BLaER1 treated with 17β-estradiol and CSF1 and Interleukin-3, amounts not matched to agents 10 nM and 100 nM (cell line): ENCODE measurements around the gene GRM8.
"Not testable (repeated sequence)": the region's sequence is repeated elsewhere in the genome, so short reads cannot be mapped to it uniquely, and the experiment has no call there.

Experiments used
- H3K27ac ChIP-seq, 11 experiments: shearing (Covaris generic); formaldehyde crosslinking; 2 replicates each; pipeline ENCODE4 v1.8.1; 2022
- H3K27me3 ChIP-seq, 11 experiments: shearing (Covaris generic); formaldehyde crosslinking; 2 replicates each; pipeline ENCODE4 v1.8.1; 2022
- H3K36me3 ChIP-seq, 11 experiments: shearing (Covaris generic); formaldehyde crosslinking; 2 replicates each; pipeline ENCODE4 v1.8.1; 2022
- H3K4me1 ChIP-seq, 10 experiments: shearing (Covaris generic); formaldehyde crosslinking; 2 replicates each; pipeline ENCODE4 v1.8.1; 2022
- H3K4me2 ChIP-seq, 11 experiments: shearing (Covaris generic); formaldehyde crosslinking; 2 replicates each; pipeline ENCODE4 v1.8.1; 2022
- H3K4me3 ChIP-seq, 10 experiments: shearing (Covaris generic); formaldehyde crosslinking; 2 replicates each; pipeline ENCODE4 v1.8.1; 2022
- H3K9ac ChIP-seq, 11 experiments: shearing (Covaris generic); formaldehyde crosslinking; 2 replicates each; pipeline ENCODE4 v1.8.1; 2022
- H3K9me3 ChIP-seq, 11 experiments: shearing (Covaris generic); formaldehyde crosslinking; replicated peaks in 1 of 11; 2 replicates each; pipeline ENCODE4 v1.8.1; 2022
- H4K20me1 ChIP-seq, 11 experiments: shearing (Covaris generic); formaldehyde crosslinking; 2 replicates each; pipeline ENCODE4 v1.8.1; 2022
- Cebpa-rat ChIP-seq, 11 experiments: shearing (Covaris generic); IDR thresholded peaks; 2 replicates each; pipeline ENCODE4 v1.8.1; 2022

The GRM8 gene

GRCh38 chr7:126690848-126691751, 561.6 kb downstream of the GRM8 start:
- no peaks in the 10 kb centered on the region for H4K20me1 ChIP-seq
- H3K27me3 ChIP-seq, result no peaks in the 10 kb centered on the region
- H3K36me3 ChIP-seq, result no peaks in the 10 kb centered on the region
- peaks cover 0 to 3% (median 0%) of the 10 kb centered on the region in 10 experiments; a peak in 4 of 20 replicates for H3K4me1 ChIP-seq
- H3K9me3 ChIP-seq, result peaks cover 16 to 26% (median 20%) of the 10 kb centered on the region in 11 experiments
- H3K9ac ChIP-seq, result no peak overlapping the region
- no peak overlapping the region for H3K4me2 ChIP-seq
- TF ChIP-seq Cebpa-rat (IDR thresholded peaks at IDR 0.05), result no peak
- H3K27ac ChIP-seq, result no peak overlapping the region
- H3K4me3 ChIP-seq, result no peak overlapping the region

DNA sequence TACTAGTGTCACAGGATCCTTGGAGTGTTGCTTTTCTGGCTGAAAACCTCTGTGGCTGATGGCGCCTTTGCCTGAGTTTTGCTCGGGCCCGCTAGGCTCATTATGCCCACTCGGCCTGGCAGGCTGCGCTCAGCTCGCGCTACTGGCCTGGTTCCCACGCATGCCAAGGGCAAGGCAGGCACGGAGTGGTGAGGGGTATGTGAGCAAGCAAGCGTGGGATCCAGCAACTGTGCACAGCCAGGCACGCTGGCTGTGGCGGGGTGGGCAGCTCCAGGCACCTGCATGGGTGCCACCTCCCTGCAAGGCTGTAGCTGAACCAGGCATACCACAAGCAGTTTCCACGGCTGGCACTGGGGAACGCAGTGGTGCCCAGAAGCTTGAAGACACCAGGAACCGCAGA, 562.6 kb downstream of the GRM8 start:
- H4K20me1 ChIP-seq, result no peaks in the 10 kb centered on the region
- H3K4me1 ChIP-seq, result no peaks in the 10 kb centered on the region
- no peak overlapping the region for H3K4me2 ChIP-seq
- H3K27me3 ChIP-seq, result no peaks in the 10 kb centered on the region
- TF ChIP-seq Cebpa-rat (IDR thresholded peaks at IDR 0.05), result no peak
- H3K36me3 ChIP-seq, result no peaks in the 10 kb centered on the region
- peaks cover 17 to 36% (median 29%) of the 10 kb centered on the region in 11 experiments for H3K9me3 ChIP-seq
- H3K9ac ChIP-seq, result no peak overlapping the region
- H3K27ac ChIP-seq, result no peak overlapping the region
- no peak overlapping the region for H3K4me3 ChIP-seq

- Histone ChIP-seq H3K9me3 (peaks cover 17 to 41% (median 31%) of the 10 kb centered on the region in 11 experiments), H3K27ac (no peak overlapping the region), H4K20me1 (no peaks in the 10 kb centered on the region), H3K4me2 (no peak overlapping the region), H3K27me3 (no peaks in the 10 kb centered on the region), H3K4me1 (no peaks in the 10 kb centered on the region), H3K9ac (no peak overlapping the region), H3K4me3 (no peak overlapping the region), H3K36me3 (no peaks in the 10 kb centered on the region)
- TF ChIP-seq Cebpa-rat (IDR thresholded peaks at IDR 0.05), result no peak
These were observed 563.7 kb downstream of the GRM8 start for GRCh38 chr7:126689037-126689436.

DNA sequence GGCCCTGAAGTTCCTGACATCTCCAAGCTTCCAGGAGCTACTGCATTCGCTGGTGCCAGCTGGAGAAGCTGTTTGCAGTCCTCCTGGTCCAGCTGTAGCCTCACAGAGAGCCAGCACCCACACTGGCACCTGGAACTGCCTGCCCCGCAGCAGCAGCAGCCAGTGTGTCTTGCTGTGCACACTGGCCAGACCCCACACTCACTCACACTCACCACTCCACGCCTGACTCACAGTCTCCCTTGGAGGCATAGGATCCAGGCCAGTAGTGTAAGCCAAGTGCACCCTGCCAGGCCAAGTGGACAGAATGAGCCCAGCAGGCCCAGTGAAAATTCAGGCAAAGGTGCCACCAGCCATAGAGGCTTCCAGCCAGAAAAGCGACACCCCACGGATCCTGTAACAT, 566.3 kb downstream of the GRM8 start:
- no peaks in the 10 kb centered on the region for H4K20me1 ChIP-seq
- H3K27ac ChIP-seq, result no peak overlapping the region
- H3K9ac ChIP-seq, result no peak overlapping the region
- H3K4me3 ChIP-seq, result no peak overlapping the region
- H3K36me3 ChIP-seq, result no peaks in the 10 kb centered on the region
- H3K4me1 ChIP-seq, result no peaks in the 10 kb centered on the region
- H3K4me2 ChIP-seq, result no peak overlapping the region
- H3K9me3 ChIP-seq, result peaks cover 17 to 38% (median 30%) of the 10 kb centered on the region in 11 experiments
- no peaks in the 10 kb centered on the region for H3K27me3 ChIP-seq
- no peak for TF ChIP-seq Cebpa-rat (IDR thresholded peaks at IDR 0.05)

GRCh38 chr7:126685596-126685995, 567.1 kb downstream of the GRM8 start:
- no peaks in the 10 kb centered on the region for H3K4me1 ChIP-seq
- H3K9me3 ChIP-seq, result peaks cover 9 to 30% (median 22%) of the 10 kb centered on the region in 11 experiments
- no peaks in the 10 kb centered on the region for H3K36me3 ChIP-seq
- H3K27ac ChIP-seq, result no peak overlapping the region
- H3K27me3 ChIP-seq, result no peaks in the 10 kb centered on the region
- H3K4me2 ChIP-seq, result no peak overlapping the region
- H3K4me3 ChIP-seq, result no peak overlapping the region
- TF ChIP-seq Cebpa-rat (IDR thresholded peaks at IDR 0.05), result no peak
- H4K20me1 ChIP-seq, result no peaks in the 10 kb centered on the region
- no peak overlapping the region for H3K9ac ChIP-seq

GRCh38 chr7:126685018-126685573, 567.6 kb downstream of the GRM8 start:
- H3K27ac ChIP-seq, result no peak overlapping the region
- no peak for TF ChIP-seq Cebpa-rat (IDR thresholded peaks at IDR 0.05)

DNA sequence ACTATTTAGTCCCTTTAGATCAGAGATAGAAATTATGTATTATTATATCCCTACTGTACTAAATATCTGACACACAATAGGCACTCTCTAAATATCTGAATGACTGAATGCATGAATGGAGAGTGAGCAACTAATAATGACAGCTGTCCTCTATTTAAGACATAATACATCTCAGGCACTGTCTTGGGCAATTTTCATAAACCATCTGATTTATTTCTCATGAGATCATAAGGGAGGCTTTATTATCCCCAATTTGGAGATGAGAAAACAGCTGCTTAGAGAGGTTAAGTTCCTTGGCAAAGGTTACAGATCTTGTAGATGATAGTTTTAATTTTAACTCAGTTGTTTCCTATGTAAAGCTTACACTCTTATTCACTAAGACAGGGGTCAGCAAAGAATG, 570.6 kb downstream of the GRM8 start:
- no peak overlapping the region for H3K4me2 ChIP-seq
- H3K4me1 ChIP-seq, result no peaks in the 10 kb centered on the region
- H3K9ac ChIP-seq, result no peak overlapping the region
- no peaks in the 10 kb centered on the region for H3K27me3 ChIP-seq
- H4K20me1 ChIP-seq, result no peaks in the 10 kb centered on the region
- H3K4me3 ChIP-seq, result no peak overlapping the region
- H3K27ac ChIP-seq, result no peak overlapping the region
- H3K9me3 ChIP-seq, result peaks cover 0 to 22% (median 14%) of the 10 kb centered on the region in 11 experiments; a peak in 17 of 22 replicates
- H3K36me3 ChIP-seq, result no peaks in the 10 kb centered on the region
- no peak for TF ChIP-seq Cebpa-rat (IDR thresholded peaks at IDR 0.05)

More at GRCh38 chr7:126685018-126685573, 567.6 kb downstream of the GRM8 start:
- Histone ChIP-seq H3K4me2 (no peak overlapping the region), H3K4me3 (no peak overlapping the region), H3K36me3 (no peaks in the 10 kb centered on the region), H3K9me3 (peaks cover 4 to 25% (median 17%) of the 10 kb centered on the region in 11 experiments; a peak in 21 of 22 replicates), H3K9ac (no peak overlapping the region), H3K27me3 (no peaks in the 10 kb centered on the region), H4K20me1 (no peaks in the 10 kb centered on the region), H3K4me1 (no peaks in the 10 kb centered on the region)

DNA sequence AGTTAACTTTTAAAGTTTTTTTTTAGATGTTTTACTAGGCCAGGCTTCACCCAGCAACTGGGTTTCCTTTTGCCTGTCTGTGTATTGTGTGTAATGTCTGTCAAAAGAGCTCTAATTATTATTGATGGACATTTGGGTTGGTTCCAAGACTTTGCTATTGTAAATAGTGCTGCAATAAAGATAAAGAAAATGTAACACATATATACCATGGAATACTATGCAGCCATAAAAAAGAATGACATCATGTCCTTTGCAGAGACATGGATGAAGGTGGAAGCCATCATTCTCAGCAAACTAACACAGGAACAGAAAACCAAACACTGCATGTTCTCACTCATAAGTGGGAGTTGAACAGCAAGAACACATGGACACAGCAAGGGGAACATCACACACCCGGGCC, 584.0 kb downstream of the GRM8 start:
- H3K4me1 ChIP-seq, H3K4me3 ChIP-seq, H3K27me3 ChIP-seq, H3K4me2 ChIP-seq, H3K36me3 ChIP-seq, H3K9ac ChIP-seq, H3K27ac ChIP-seq, H4K20me1 ChIP-seq: not testable (repeated sequence)
- H3K9me3 ChIP-seq, result peaks cover 0 to 12% (median 7%) of the 10 kb centered on the region in 11 experiments; a peak in 6 of 22 replicates

DNA sequence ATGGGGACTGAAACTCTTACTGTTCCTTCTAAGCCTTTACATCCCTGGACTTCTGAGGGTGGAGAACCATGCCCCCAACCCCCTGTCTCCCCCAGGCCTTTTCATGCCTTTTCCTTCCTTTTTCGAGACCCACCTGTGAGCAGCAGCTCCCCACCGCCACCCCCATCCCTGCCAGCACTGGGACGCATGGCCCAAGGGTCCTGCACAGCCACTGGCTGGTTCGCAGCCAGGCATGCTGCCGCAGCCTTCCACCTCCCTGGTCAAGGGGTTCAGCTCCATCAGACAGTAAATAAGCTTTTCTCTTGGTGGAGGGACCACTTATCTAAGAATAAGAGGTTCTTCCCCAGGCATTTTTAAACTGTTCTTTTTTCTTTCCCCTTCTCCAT, 584.4 kb downstream of the GRM8 start:
- H3K9me3 ChIP-seq, result peaks cover 0 to 12% (median 7%) of the 10 kb centered on the region in 11 experiments; a peak in 6 of 22 replicates
- H3K4me2 ChIP-seq, result no peak overlapping the region
- no peaks in the 10 kb centered on the region for H3K27me3 ChIP-seq
- no peaks in the 10 kb centered on the region for H3K36me3 ChIP-seq
- no peak for TF ChIP-seq Cebpa-rat (IDR thresholded peaks at IDR 0.05)
- no peaks in the 10 kb centered on the region for H4K20me1 ChIP-seq
- no peak overlapping the region for H3K9ac ChIP-seq
- H3K4me1 ChIP-seq, result no peaks in the 10 kb centered on the region
- H3K27ac ChIP-seq, result no peak overlapping the region
- no peak overlapping the region for H3K4me3 ChIP-seq
